HEK293 (cell line): ENCODE results near the gene TAS1R3.

Source experiments
- EGR2 ChIP-seq: fragments of 450-650 bp; formaldehyde crosslinking; IDR thresholded peaks from 2 replicates; pipeline ENCODE4 v1.5.1; 2016; ENCODE audit warnings: low read depth, missing biosample characterization, missing genetic modification characterization
- HOXD13 ChIP-seq: sonication (generic); formaldehyde crosslinking; IDR thresholded peaks from 2 replicates; pipeline ENCODE4 v1.8.0; 2022; ENCODE audit warnings: missing genetic modification reagents, borderline replicate concordance
- KLF1 ChIP-seq: fragments of 450-650 bp; formaldehyde crosslinking; IDR thresholded peaks from 2 replicates; pipeline ENCODE4 v1.5.1; 2016; ENCODE audit warnings: missing biosample characterization, missing genetic modification characterization
- KLF16 ChIP-seq: fragments of 450-650 bp; formaldehyde crosslinking; IDR thresholded peaks from 2 replicates; pipeline ENCODE4 v1.5.1; 2017; ENCODE audit warnings: missing biosample characterization, missing genetic modification characterization
- KLF7 ChIP-seq: fragments of 450-650 bp; formaldehyde crosslinking; IDR thresholded peaks from 2 replicates; pipeline ENCODE4 v1.5.1; 2016; ENCODE audit warnings: missing biosample characterization, missing genetic modification characterization, borderline replicate concordance
- OVOL3 ChIP-seq: fragments of 450-650 bp; formaldehyde crosslinking; IDR thresholded peaks from 2 replicates; pipeline ENCODE4 v1.5.1; 2016; ENCODE audit warnings: missing biosample characterization, missing genetic modification characterization
- SCRT1 ChIP-seq: fragments of 450-650 bp; formaldehyde crosslinking; IDR thresholded peaks from 2 replicates; pipeline ENCODE4 v1.5.1; 2016; ENCODE audit warnings: missing biosample characterization, missing genetic modification characterization, borderline replicate concordance
- SETDB1 ChIP-seq: IDR thresholded peaks from one replicate; pipeline ENCODE4 v1.6.1; 2017; ENCODE audit warnings: mild to moderate bottlenecking, low read length, moderate library complexity, mixed read lengths; ENCODE audit not compliant: insufficient read length
- TRIM28 ChIP-seq: IDR thresholded peaks from 2 replicates; pipeline ENCODE4 v1.6.1; 2011; ENCODE audit warnings: low read length, control low read depth, borderline replicate concordance
- ZBTB1 ChIP-seq: fragments of 450-650 bp; formaldehyde crosslinking; IDR thresholded peaks from 2 replicates; pipeline ENCODE4 v1.5.1; 2016; ENCODE audit warnings: missing biosample characterization, missing genetic modification characterization
- ZBTB17 ChIP-seq: fragments of 450-650 bp; formaldehyde crosslinking; IDR thresholded peaks from 2 replicates; pipeline ENCODE4 v1.5.1; 2016; ENCODE audit warnings: missing biosample characterization, missing genetic modification characterization
- ZEB2 ChIP-seq: fragments of 450-650 bp; formaldehyde crosslinking; IDR thresholded peaks from 2 replicates; pipeline ENCODE4 v1.5.1; 2016; ENCODE audit warnings: missing biosample characterization, missing genetic modification characterization
- ZNF155 ChIP-seq: fragments of 450-650 bp; formaldehyde crosslinking; IDR thresholded peaks from 2 replicates; pipeline ENCODE4 v1.5.1; 2016; ENCODE audit warnings: missing biosample characterization, missing genetic modification characterization
- ZNF2 ChIP-seq: fragments of 450-650 bp; formaldehyde crosslinking; IDR thresholded peaks from 2 replicates; pipeline ENCODE4 v1.5.1; 2016; ENCODE audit warnings: missing biosample characterization, missing genetic modification characterization
- ZNF202 ChIP-seq: fragments of 450-650 bp; formaldehyde crosslinking; IDR thresholded peaks from 2 replicates; pipeline ENCODE4 v1.5.1; 2016; ENCODE audit warnings: missing biosample characterization, missing genetic modification characterization, borderline replicate concordance
- ZNF223 ChIP-seq: fragments of 450-650 bp; formaldehyde crosslinking; IDR thresholded peaks from 2 replicates; pipeline ENCODE4 v1.5.1; 2016; ENCODE audit warnings: missing biosample characterization, missing genetic modification characterization
- ZNF302 ChIP-seq: fragments of 450-650 bp; formaldehyde crosslinking; IDR thresholded peaks from 2 replicates; pipeline ENCODE4 v1.5.1; 2016; ENCODE audit warnings: missing biosample characterization, missing genetic modification characterization, low read depth
- ZNF324 ChIP-seq: fragments of 450-650 bp; formaldehyde crosslinking; IDR thresholded peaks from 2 replicates; pipeline ENCODE4 v1.5.1; 2016; ENCODE audit warnings: missing biosample characterization, missing genetic modification characterization
- ZNF423 ChIP-seq: fragments of 450-650 bp; formaldehyde crosslinking; IDR thresholded peaks from 2 replicates; pipeline ENCODE4 v1.5.1; 2016; ENCODE audit warnings: missing biosample characterization, missing genetic modification characterization
- ZNF473 ChIP-seq: fragments of 450-650 bp; formaldehyde crosslinking; IDR thresholded peaks from 2 replicates; pipeline ENCODE4 v1.5.1; 2017; ENCODE audit warnings: missing biosample characterization, missing genetic modification characterization
- ZNF544 ChIP-seq: fragments of 450-650 bp; formaldehyde crosslinking; IDR thresholded peaks from 2 replicates; pipeline ENCODE4 v1.5.0; 2017; ENCODE audit warnings: missing biosample characterization, missing genetic modification characterization
- ZNF548 ChIP-seq: fragments of 450-650 bp; formaldehyde crosslinking; IDR thresholded peaks from 2 replicates; pipeline ENCODE4 v1.5.1; 2016; ENCODE audit warnings: missing biosample characterization, missing genetic modification characterization
- ZNF558 ChIP-seq: fragments of 450-650 bp; formaldehyde crosslinking; IDR thresholded peaks from 2 replicates; pipeline ENCODE4 v1.5.1; 2016; ENCODE audit warnings: missing biosample characterization, missing genetic modification characterization
- ZNF596 ChIP-seq: fragments of 450-650 bp; IDR thresholded peaks from 2 replicates; pipeline ENCODE4 v1.5.0; 2018; ENCODE audit warnings: missing biosample characterization, mild to moderate bottlenecking, missing genetic modification characterization, moderate library complexity
- ZNF600 ChIP-seq: fragments of 450-650 bp; formaldehyde crosslinking; IDR thresholded peaks from 2 replicates; pipeline ENCODE4 v1.5.1; 2016; ENCODE audit warnings: missing biosample characterization, missing genetic modification characterization
- ZNF610 ChIP-seq: fragments of 450-650 bp; formaldehyde crosslinking; IDR thresholded peaks from 2 replicates; pipeline ENCODE4 v1.5.1; 2016; ENCODE audit warnings: missing biosample characterization, missing genetic modification characterization, borderline replicate concordance
- ZNF776 ChIP-seq: fragments of 450-650 bp; formaldehyde crosslinking; IDR thresholded peaks from 2 replicates; pipeline ENCODE4 v1.5.0; 2017; ENCODE audit warnings: missing biosample characterization, missing genetic modification characterization, borderline replicate concordance
- TF ChIP-seq, protein P1 (sequence below): fragments of 450-650 bp; formaldehyde crosslinking; IDR thresholded peaks from 2 replicates; pipeline ENCODE4 v1.5.1; 2016; ENCODE audit warnings: missing biosample characterization, missing genetic modification characterization, borderline replicate concordance
- TF ChIP-seq, protein P2 (sequence below): fragments of 450-650 bp; formaldehyde crosslinking; IDR thresholded peaks from 2 replicates; pipeline ENCODE4 v1.5.1; 2017; ENCODE audit warnings: missing biosample characterization, mild to moderate bottlenecking, missing genetic modification characterization, moderate library complexity
- TF ChIP-seq, protein P3 (sequence below): fragments of 450-650 bp; formaldehyde crosslinking; IDR thresholded peaks from 2 replicates; pipeline ENCODE4 v1.5.1; 2016; ENCODE audit warnings: missing biosample characterization, missing genetic modification characterization, low read depth
- TF ChIP-seq, protein P4 (sequence below): fragments of 450-650 bp; formaldehyde crosslinking; IDR thresholded peaks from 2 replicates; pipeline ENCODE4 v1.5.1; 2016; ENCODE audit warnings: missing biosample characterization, missing genetic modification characterization

The TAS1R3 gene

DNA sequence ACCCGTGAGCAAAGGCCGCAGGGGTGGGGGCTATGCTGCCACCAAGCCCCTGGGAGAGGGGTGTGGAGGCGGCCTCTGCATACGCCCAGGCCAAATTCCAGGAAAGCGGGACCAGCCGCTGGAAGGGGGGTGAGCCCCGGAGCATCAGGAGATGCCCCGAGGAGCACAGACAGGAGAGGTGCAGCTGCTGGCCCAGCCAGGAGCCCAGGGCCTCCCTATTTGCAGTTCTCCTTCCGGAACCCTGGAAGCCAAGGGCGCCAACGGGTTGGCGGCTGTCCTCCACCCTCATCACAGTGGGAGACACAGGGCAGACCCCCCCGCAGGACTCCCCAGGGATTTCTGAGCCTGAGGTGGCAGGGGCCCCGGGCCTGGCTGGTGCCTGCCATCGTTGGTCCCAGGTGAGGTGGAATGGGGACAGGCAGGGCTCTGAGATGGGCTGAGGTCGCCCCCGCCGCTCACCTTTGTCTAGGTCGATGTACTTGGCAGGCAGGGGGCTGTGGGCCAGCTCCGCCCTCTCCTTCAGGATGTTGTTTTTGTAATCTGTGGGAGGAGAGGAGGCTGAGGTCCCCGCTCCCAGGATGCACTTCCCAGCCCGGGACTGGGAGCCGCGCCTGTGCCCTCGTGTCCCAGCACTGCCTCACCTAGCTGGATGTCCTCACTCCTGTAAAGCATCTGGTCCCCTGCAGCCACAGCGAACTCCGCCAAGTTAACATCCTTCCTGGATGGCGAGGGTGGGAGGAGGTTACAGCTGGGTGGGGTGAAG is 22.5 kb downstream of the TAS1R3 start (continued):
- TF ChIP-seq EGR2 (tag by site-specific recombination) (peak; percentile 72), SCRT1 (tag by site-specific recombination) (no peak), ZNF610 (tag by site-specific recombination) (0 out of 2 replicates have a peak, but pooled peaks have one; percentile 30), KLF16 (tag by site-specific recombination) (no peak), ZNF223 (no peak), ZNF596 (tag by site-specific recombination) (no peak), ZNF473 (tag by site-specific recombination) (no peak), ZNF600 (peak; percentile 67), ZNF324 (tag by site-specific recombination) (no peak), SETDB1 (no peak), ZBTB17 (tag by site-specific recombination) (no peak), OVOL3 (tag by site-specific recombination) (no peak), HOXD13 (no peak), ZNF202 (tag by site-specific recombination) (no peak), KLF1 (tag by site-specific recombination) (peak; percentile 45; the same call in 1 of the 2 replicates), ZNF558 (tag by site-specific recombination) (no peak), ZNF2 (no peak), ZNF548 (tag by site-specific recombination) (no peak), ZNF776 (tag by site-specific recombination) (no peak), ZNF302 (tag by site-specific recombination) (no peak), ZNF155 (tag by site-specific recombination) (no peak), TRIM28 (no peak), ZBTB1 (tag by site-specific recombination) (no peak), ZNF544 (no peak), KLF7 (tag by site-specific recombination) (no peak), ZNF423 (tag by site-specific recombination) (peak; percentile 89), ZEB2 (tag by site-specific recombination) (no peak)
- TF ChIP-seq, protein P1, sequence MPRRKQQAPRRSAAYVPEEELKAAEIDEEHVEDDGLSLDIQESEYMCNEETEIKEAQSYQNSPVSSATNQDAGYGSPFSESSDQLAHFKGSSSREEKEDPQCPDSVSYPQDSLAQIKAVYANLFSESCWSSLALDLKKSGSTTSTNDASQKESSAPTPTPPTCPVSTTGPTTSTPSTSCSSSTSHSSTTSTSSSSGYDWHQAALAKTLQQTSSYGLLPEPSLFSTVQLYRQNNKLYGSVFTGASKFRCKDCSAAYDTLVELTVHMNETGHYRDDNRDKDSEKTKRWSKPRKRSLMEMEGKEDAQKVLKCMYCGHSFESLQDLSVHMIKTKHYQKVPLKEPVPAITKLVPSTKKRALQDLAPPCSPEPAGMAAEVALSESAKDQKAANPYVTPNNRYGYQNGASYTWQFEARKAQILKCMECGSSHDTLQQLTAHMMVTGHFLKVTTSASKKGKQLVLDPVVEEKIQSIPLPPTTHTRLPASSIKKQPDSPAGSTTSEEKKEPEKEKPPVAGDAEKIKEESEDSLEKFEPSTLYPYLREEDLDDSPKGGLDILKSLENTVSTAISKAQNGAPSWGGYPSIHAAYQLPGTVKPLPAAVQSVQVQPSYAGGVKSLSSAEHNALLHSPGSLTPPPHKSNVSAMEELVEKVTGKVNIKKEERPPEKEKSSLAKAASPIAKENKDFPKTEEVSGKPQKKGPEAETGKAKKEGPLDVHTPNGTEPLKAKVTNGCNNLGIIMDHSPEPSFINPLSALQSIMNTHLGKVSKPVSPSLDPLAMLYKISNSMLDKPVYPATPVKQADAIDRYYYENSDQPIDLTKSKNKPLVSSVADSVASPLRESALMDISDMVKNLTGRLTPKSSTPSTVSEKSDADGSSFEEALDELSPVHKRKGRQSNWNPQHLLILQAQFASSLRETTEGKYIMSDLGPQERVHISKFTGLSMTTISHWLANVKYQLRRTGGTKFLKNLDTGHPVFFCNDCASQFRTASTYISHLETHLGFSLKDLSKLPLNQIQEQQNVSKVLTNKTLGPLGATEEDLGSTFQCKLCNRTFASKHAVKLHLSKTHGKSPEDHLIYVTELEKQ (tag by site-specific recombination), result no peak
- TF ChIP-seq, protein P2, sequence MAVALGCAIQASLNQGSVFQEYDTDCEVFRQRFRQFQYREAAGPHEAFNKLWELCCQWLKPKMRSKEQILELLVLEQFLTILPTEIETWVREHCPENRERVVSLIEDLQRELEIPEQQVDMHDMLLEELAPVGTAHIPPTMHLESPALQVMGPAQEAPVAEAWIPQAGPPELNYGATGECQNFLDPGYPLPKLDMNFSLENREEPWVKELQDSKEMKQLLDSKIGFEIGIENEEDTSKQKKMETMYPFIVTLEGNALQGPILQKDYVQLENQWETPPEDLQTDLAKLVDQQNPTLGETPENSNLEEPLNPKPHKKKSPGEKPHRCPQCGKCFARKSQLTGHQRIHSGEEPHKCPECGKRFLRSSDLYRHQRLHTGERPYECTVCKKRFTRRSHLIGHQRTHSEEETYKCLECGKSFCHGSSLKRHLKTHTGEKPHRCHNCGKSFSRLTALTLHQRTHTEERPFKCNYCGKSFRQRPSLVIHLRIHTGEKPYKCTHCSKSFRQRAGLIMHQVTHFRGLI (tag by site-specific recombination), result no peak
- TF ChIP-seq, protein P3, sequence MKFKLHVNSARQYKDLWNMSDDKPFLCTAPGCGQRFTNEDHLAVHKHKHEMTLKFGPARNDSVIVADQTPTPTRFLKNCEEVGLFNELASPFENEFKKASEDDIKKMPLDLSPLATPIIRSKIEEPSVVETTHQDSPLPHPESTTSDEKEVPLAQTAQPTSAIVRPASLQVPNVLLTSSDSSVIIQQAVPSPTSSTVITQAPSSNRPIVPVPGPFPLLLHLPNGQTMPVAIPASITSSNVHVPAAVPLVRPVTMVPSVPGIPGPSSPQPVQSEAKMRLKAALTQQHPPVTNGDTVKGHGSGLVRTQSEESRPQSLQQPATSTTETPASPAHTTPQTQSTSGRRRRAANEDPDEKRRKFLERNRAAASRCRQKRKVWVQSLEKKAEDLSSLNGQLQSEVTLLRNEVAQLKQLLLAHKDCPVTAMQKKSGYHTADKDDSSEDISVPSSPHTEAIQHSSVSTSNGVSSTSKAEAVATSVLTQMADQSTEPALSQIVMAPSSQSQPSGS (tag by site-specific recombination), result no peak
- TF ChIP-seq, protein P4, sequence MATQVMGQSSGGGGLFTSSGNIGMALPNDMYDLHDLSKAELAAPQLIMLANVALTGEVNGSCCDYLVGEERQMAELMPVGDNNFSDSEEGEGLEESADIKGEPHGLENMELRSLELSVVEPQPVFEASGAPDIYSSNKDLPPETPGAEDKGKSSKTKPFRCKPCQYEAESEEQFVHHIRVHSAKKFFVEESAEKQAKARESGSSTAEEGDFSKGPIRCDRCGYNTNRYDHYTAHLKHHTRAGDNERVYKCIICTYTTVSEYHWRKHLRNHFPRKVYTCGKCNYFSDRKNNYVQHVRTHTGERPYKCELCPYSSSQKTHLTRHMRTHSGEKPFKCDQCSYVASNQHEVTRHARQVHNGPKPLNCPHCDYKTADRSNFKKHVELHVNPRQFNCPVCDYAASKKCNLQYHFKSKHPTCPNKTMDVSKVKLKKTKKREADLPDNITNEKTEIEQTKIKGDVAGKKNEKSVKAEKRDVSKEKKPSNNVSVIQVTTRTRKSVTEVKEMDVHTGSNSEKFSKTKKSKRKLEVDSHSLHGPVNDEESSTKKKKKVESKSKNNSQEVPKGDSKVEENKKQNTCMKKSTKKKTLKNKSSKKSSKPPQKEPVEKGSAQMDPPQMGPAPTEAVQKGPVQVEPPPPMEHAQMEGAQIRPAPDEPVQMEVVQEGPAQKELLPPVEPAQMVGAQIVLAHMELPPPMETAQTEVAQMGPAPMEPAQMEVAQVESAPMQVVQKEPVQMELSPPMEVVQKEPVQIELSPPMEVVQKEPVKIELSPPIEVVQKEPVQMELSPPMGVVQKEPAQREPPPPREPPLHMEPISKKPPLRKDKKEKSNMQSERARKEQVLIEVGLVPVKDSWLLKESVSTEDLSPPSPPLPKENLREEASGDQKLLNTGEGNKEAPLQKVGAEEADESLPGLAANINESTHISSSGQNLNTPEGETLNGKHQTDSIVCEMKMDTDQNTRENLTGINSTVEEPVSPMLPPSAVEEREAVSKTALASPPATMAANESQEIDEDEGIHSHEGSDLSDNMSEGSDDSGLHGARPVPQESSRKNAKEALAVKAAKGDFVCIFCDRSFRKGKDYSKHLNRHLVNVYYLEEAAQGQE, result no peak
